ENCODE data around the gene NME7.
"Not testable (repeated sequence)": the region's sequence is repeated elsewhere in the genome, so short reads cannot be mapped to it uniquely, and the experiment has no call there.

Gene NME7

GRCh38 chr1:169363046-169363730, 4.4 kb downstream of the NME7 start:
- Mint-ChIP-seq H3K9me3 (peaks cover 5% of the 10 kb centered on the region), H3K27me3 (no peaks in the 10 kb centered on the region), H3K27ac (peak overlapping the region; percentile 5), H3K4me1 (peaks cover 10% of the 10 kb centered on the region), H3K36me3 (peaks cover 6% of the 10 kb centered on the region), H3K4me3 (no peak overlapping the region)
- no peak for DNase-seq (ENCODE audit: low spot score in 2 of 2)
- no peak for ATAC-seq (ENCODE audit: low read depth)

- ATAC-seq (ENCODE audit: low read depth) (no peak), DNase-seq (ENCODE audit: low spot score in 2 of 2) (no peak)
- Mint-ChIP-seq H3K27me3 (no peaks in the 10 kb centered on the region), H3K36me3 (peaks cover 6% of the 10 kb centered on the region), H3K9me3 (peaks cover 5% of the 10 kb centered on the region), H3K27ac (no peak overlapping the region), H3K4me1 (peaks cover 10% of the 10 kb centered on the region), H3K4me3 (no peak overlapping the region)
Observed at GRCh38 chr1:169361281-169361680, 6.3 kb downstream of the NME7 start.

- DNase-seq (ENCODE audit: low spot score in 2 of 2) (no peak), ATAC-seq (ENCODE audit: low read depth) (no peak)
- Mint-ChIP-seq H3K27me3 (no peaks in the 10 kb centered on the region), H3K36me3 (peaks cover 6% of the 10 kb centered on the region), H3K4me3 (no peak overlapping the region), H3K4me1 (peaks cover 10% of the 10 kb centered on the region), H3K27ac (no peak overlapping the region), H3K9me3 (peaks cover 5% of the 10 kb centered on the region)
Observed at GRCh38 chr1:169360415-169360814, 7.2 kb downstream of the NME7 start.

GRCh38 chr1:169348383-169349036, 19.1 kb downstream of the NME7 start:
- ATAC-seq (ENCODE audit: low read depth) (no peak), DNase-seq (ENCODE audit: low spot score in 2 of 2) (peak in 1 of 2 donors; percentile 46)
- Mint-ChIP-seq H3K27me3 (no peaks in the 10 kb centered on the region), H3K9me3 (no peaks in the 10 kb centered on the region), H3K27ac (no peak overlapping the region), H3K36me3 (peaks cover 5% of the 10 kb centered on the region), H3K4me1 (peaks cover 3% of the 10 kb centered on the region), H3K4me3 (no peak overlapping the region)

- H3K4me1 Mint-ChIP-seq: peaks cover 3% of the 10 kb centered on the region
- H3K4me3 Mint-ChIP-seq: no peak overlapping the region
- H3K27me3 Mint-ChIP-seq: no peaks in the 10 kb centered on the region
- DNase-seq (ENCODE audit: low spot score in 2 of 2) (no peak), ATAC-seq (ENCODE audit: low read depth) (no peak)
- H3K36me3 Mint-ChIP-seq: peaks cover 3% of the 10 kb centered on the region
- no peak overlapping the region for H3K27ac Mint-ChIP-seq
- no peaks in the 10 kb centered on the region for H3K9me3 Mint-ChIP-seq
Observed at GRCh38 chr1:169347688-169348382, 19.8 kb downstream of the NME7 start.

- Mint-ChIP-seq H3K27me3 (no peaks in the 10 kb centered on the region), H3K27ac (no peak overlapping the region)
Observed at GRCh38 chr1:169346036-169346589, 21.5 kb downstream of the NME7 start.

GRCh38 chr1:169345511-169345910, 22.1 kb downstream of the NME7 start:
- DNase-seq (ENCODE audit: low spot score in 2 of 2): no peak
- no peak for ATAC-seq (ENCODE audit: low read depth)
- H3K27me3 Mint-ChIP-seq: no peaks in the 10 kb centered on the region
- no peak overlapping the region for H3K27ac Mint-ChIP-seq
- peaks cover 2% of the 10 kb centered on the region for H3K9me3 Mint-ChIP-seq
- peaks cover 8% of the 10 kb centered on the region for H3K36me3 Mint-ChIP-seq
- peaks cover 7% of the 10 kb centered on the region for H3K4me1 Mint-ChIP-seq
- H3K4me3 Mint-ChIP-seq: no peak overlapping the region

More at GRCh38 chr1:169346036-169346589, 21.5 kb downstream of the NME7 start:
- Mint-ChIP-seq H3K4me1 (peaks cover 3% of the 10 kb centered on the region), H3K4me3 (no peak overlapping the region), H3K36me3 (peaks cover 3% of the 10 kb centered on the region), H3K9me3 (no peaks in the 10 kb centered on the region)
- DNase-seq (ENCODE audit: low spot score in 2 of 2) (no peak), ATAC-seq (ENCODE audit: low read depth) (no peak)

- DNase-seq (ENCODE audit: low spot score in 2 of 2); H3K27ac Mint-ChIP-seq; H3K9me3 Mint-ChIP-seq; H3K4me3 Mint-ChIP-seq; H3K27me3 Mint-ChIP-seq; ATAC-seq (ENCODE audit: low read depth): not testable (repeated sequence)
- Mint-ChIP-seq H3K4me1 (peaks cover 11% of the 10 kb centered on the region), H3K36me3 (peaks cover 13% of the 10 kb centered on the region)
Observed at GRCh38 chr1:169342096-169342495, 25.5 kb downstream of the NME7 start.

- Mint-ChIP-seq H3K4me3 (peak overlapping the region; percentile 11), H3K4me1 (peaks cover 11% of the 10 kb centered on the region), H3K27ac (peak overlapping the region; percentile 4), H3K36me3 (peaks cover 17% of the 10 kb centered on the region), H3K9me3 (peaks cover 7% of the 10 kb centered on the region), H3K27me3 (no peaks in the 10 kb centered on the region)
- DNase-seq (ENCODE audit: low spot score in 2 of 2) (no peak), ATAC-seq (ENCODE audit: low read depth) (no peak)
Observed at GRCh38 chr1:169340882-169341281, 26.7 kb downstream of the NME7 start.

GRCh38 chr1:169339773-169340172, 27.8 kb downstream of the NME7 start:
- ATAC-seq (ENCODE audit: low read depth): no peak
- no peaks in the 10 kb centered on the region for H3K27me3 Mint-ChIP-seq
- DNase-seq (ENCODE audit: low spot score in 2 of 2): no peak
- H3K9me3 Mint-ChIP-seq: peaks cover 9% of the 10 kb centered on the region
- no peak overlapping the region for H3K27ac Mint-ChIP-seq
- H3K36me3 Mint-ChIP-seq: peaks cover 23% of the 10 kb centered on the region
- peaks cover 11% of the 10 kb centered on the region for H3K4me1 Mint-ChIP-seq
- H3K4me3 Mint-ChIP-seq: no peak overlapping the region

- no peak for DNase-seq (ENCODE audit: low spot score in 2 of 2)
- H3K27me3 Mint-ChIP-seq: no peaks in the 10 kb centered on the region
- H3K27ac Mint-ChIP-seq: no peak overlapping the region
- H3K4me1 Mint-ChIP-seq: peaks cover 16% of the 10 kb centered on the region
- no peak for ATAC-seq (ENCODE audit: low read depth)
- no peak overlapping the region for H3K4me3 Mint-ChIP-seq
- H3K9me3 Mint-ChIP-seq: peaks cover 9% of the 10 kb centered on the region
- H3K36me3 Mint-ChIP-seq: peaks cover 27% of the 10 kb centered on the region
Observed at GRCh38 chr1:169338617-169339016, 29.0 kb downstream of the NME7 start.

GRCh38 chr1:169336947-169337715, 30.5 kb downstream of the NME7 start:
- H3K9me3 Mint-ChIP-seq; H3K27me3 Mint-ChIP-seq; DNase-seq (ENCODE audit: low spot score in 2 of 2); H3K27ac Mint-ChIP-seq; ATAC-seq (ENCODE audit: low read depth); H3K4me3 Mint-ChIP-seq: not testable (repeated sequence)
- Mint-ChIP-seq H3K4me1 (peaks cover 23% of the 10 kb centered on the region), H3K36me3 (peaks cover 30% of the 10 kb centered on the region)

- not testable (repeated sequence) for DNase-seq (ENCODE audit: low spot score in 2 of 2); H3K27me3 Mint-ChIP-seq; H3K9me3 Mint-ChIP-seq; H3K27ac Mint-ChIP-seq; H3K4me3 Mint-ChIP-seq; ATAC-seq (ENCODE audit: low read depth)
- H3K36me3 Mint-ChIP-seq: peaks cover 28% of the 10 kb centered on the region
- H3K4me1 Mint-ChIP-seq: peaks cover 12% of the 10 kb centered on the region
Observed at GRCh38 chr1:169334727-169335126, 32.9 kb downstream of the NME7 start.
